CD8-positive, alpha-beta memory T cell (primary cell): ENCODE measurements around the gene INSM1. TPM values are rescaled to one million over a fixed set of nuclear protein-coding genes. Genes with fewer than 3 reads are reported as not detected.

ENCODE experiments used
- CTCF ChIA-PET: fragments of 350-600 bp; sonication (Branson Sonifier 250); formaldehyde crosslinking; loops from one replicate; lab custom pipeline; 2021; ENCODE audit warnings: antibody characterized with exemption; lab: Charles Lee
- POLR2A ChIA-PET: fragments of 350-600 bp; sonication (Branson Sonifier 250); formaldehyde crosslinking; loops from one replicate; lab custom pipeline; 2021; ENCODE audit warnings: antibody characterized with exemption; lab: Charles Lee
- DNase-seq, 5 donors: peaks; one replicate each; pipeline versions ENCODE4 v3.0.0 to v3.0.0-alpha.2; 2020 to 2022; ENCODE audit warnings: mixed read lengths in 1 of 5
- H3K27ac ChIP-seq: one replicate; pipeline ENCODE4 v1.7.0; 2013; ENCODE audit warnings: low read depth, mild to moderate bottlenecking, low read length, moderate library complexity
- H3K27me3 ChIP-seq: 2 replicates; pipeline ENCODE4 v1.7.0; 2013; ENCODE audit warnings: low read length, mild to moderate bottlenecking; ENCODE audit not compliant: insufficient read depth, poor library complexity, severe bottlenecking
- H3K36me3 ChIP-seq: 2 replicates; pipeline ENCODE4 v1.7.0; 2013; ENCODE audit warnings: mild to moderate bottlenecking, low read length, moderate library complexity; ENCODE audit not compliant: insufficient read depth
- H3K4me1 ChIP-seq: 2 replicates; pipeline ENCODE4 v1.7.0; 2013; ENCODE audit warnings: mild to moderate bottlenecking, low read length, moderate library complexity; ENCODE audit not compliant: insufficient read depth
- H3K4me3 ChIP-seq: 2 replicates; pipeline ENCODE4 v1.7.0; 2013; ENCODE audit warnings: mild to moderate bottlenecking, low read length
- H3K9me3 ChIP-seq: 2 replicates; pipeline ENCODE4 v1.7.0; 2013; ENCODE audit warnings: mild to moderate bottlenecking, low read length
- H3K27ac Mint-ChIP-seq, 8 donors: one replicate each; pipeline ENCODE4 v1.8.0; 2020 to 2021; ENCODE audit warnings: mixed read lengths in 8 of 8, mild to moderate bottlenecking in 6 of 8, inconsistent platforms in 3 of 8, moderate library complexity in 3 of 8
- H3K27me3 Mint-ChIP-seq, 2 donors: one replicate each; pipeline ENCODE4 v1.8.0; 2020 to 2021; ENCODE audit warnings: mixed read lengths in 2 of 2, mild to moderate bottlenecking in 1 of 2, moderate library complexity in 1 of 2
- H3K36me3 Mint-ChIP-seq, 3 donors: one replicate each; pipeline ENCODE4 v1.8.0; 2020 to 2021; ENCODE audit warnings: mixed read lengths in 3 of 3, inconsistent platforms in 1 of 3, mild to moderate bottlenecking in 1 of 3
- H3K4me1 Mint-ChIP-seq, 3 donors: one replicate each; pipeline ENCODE4 v1.8.0; 2020 to 2021; ENCODE audit warnings: mixed read lengths in 3 of 3, inconsistent platforms in 1 of 3, mild to moderate bottlenecking in 1 of 3
- H3K4me3 Mint-ChIP-seq, 7 donors: one replicate each; pipeline ENCODE4 v1.8.0; 2020 to 2021; ENCODE audit warnings: mixed read lengths in 7 of 7, mild to moderate bottlenecking in 6 of 7, moderate library complexity in 4 of 7, inconsistent platforms in 2 of 7
- H3K9me3 Mint-ChIP-seq, 5 donors: one replicate each; pipeline ENCODE4 v1.8.0; 2020 to 2022; ENCODE audit warnings: mixed read lengths in 5 of 5, mild to moderate bottlenecking in 3 of 5, moderate library complexity in 2 of 5, inconsistent platforms in 1 of 5
- polyA plus RNA-seq: library from polyadenylated mRNA; unstranded; fragments of 300-500 nt; fragmentation: Illumina TruSeq; gene quantifications from one replicate; pipeline ENCODE4 v1.2.3, GENCODE V29; 2021
- total RNA-seq, 2 experiments: library from RNA; stranded (reverse); gene quantifications; one replicate each; pipeline ENCODE4 v1.2.3, GENCODE V29; 2021

INSM1 gene, protein sequence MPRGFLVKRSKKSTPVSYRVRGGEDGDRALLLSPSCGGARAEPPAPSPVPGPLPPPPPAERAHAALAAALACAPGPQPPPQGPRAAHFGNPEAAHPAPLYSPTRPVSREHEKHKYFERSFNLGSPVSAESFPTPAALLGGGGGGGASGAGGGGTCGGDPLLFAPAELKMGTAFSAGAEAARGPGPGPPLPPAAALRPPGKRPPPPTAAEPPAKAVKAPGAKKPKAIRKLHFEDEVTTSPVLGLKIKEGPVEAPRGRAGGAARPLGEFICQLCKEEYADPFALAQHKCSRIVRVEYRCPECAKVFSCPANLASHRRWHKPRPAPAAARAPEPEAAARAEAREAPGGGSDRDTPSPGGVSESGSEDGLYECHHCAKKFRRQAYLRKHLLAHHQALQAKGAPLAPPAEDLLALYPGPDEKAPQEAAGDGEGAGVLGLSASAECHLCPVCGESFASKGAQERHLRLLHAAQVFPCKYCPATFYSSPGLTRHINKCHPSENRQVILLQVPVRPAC
- total RNA-seq, result 1 to 10 TPM; 7.4 to 7.7 TPM
- polyA plus RNA-seq, result not detected

DNA sequence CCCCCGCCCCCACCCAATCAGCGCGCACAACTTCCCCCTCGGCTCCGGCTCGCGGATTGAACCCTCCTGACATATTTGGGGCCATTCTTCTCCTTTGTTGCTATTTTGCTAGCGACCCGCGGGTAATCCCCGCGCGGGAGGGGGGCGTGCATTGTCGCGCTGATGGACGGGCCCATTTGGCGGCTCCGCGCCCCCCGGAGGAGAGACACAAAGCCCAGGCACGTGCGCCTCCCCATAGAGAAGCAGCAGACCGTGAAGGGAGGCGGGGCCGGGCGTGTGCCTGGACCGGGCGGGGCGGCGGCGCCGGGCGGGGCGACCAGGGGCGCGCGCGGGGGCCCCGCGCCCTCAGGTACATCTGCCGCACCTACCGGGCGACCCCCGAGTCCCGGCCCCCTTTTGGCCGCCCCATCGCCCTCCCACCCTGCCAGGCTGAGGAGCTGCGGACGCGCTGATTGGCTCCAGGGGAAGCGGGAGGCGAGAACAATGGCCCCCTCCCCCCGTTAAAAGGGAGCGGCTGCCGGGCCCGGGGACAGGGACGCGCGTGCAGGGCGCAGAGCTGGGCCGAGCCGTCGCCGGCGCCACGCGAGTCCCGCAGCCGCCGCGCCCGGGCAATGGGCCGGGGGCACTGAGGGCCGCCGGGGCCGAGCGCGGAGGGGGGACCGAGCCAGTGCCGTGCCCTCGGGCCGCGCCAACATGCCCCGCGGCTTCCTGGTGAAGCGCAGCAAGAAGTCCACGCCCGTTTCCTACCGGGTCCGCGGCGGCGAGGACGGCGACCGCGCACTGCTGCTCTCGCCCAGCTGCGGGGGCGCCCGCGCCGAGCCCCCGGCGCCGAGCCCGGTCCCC lies at the start of gene INSM1:
Gene INSM1 (plus strand): TSS at position 530 of the 843 bp plus-strand sequence. CDS start 164 bp downstream, at position 694.
- peaks cover 12 to 34% (median 14%) of the 10 kb centered on the region in 3 donors for H3K4me1 Mint-ChIP-seq
- Histone ChIP-seq H3K9me3 (no peaks in the 10 kb centered on the region), H3K36me3 (no peaks in the 10 kb centered on the region), H3K4me3 (no peak within 1 kb of the TSS), H3K27ac (no peak within 1 kb of the TSS), H3K27me3 (peaks cover 6% of the 10 kb centered on the region), H3K4me1 (no peaks in the 10 kb centered on the region)
- ChIA-PET POLR2A (no interaction called here), CTCF (no interaction called here)
- no peaks in the 10 kb centered on the region for H3K36me3 Mint-ChIP-seq
- no peak for DNase-seq
- H3K27me3 Mint-ChIP-seq, result peaks cover 45 to 63% of the 10 kb centered on the region in 2 donors
- no peaks in the 10 kb centered on the region for H3K9me3 Mint-ChIP-seq
- no peak within 1 kb of the TSS for H3K27ac Mint-ChIP-seq
- H3K4me3 Mint-ChIP-seq, result peak within 1 kb of the TSS in 4 of 7 donors; percentile 41 to 53 (median 49)

DNA sequence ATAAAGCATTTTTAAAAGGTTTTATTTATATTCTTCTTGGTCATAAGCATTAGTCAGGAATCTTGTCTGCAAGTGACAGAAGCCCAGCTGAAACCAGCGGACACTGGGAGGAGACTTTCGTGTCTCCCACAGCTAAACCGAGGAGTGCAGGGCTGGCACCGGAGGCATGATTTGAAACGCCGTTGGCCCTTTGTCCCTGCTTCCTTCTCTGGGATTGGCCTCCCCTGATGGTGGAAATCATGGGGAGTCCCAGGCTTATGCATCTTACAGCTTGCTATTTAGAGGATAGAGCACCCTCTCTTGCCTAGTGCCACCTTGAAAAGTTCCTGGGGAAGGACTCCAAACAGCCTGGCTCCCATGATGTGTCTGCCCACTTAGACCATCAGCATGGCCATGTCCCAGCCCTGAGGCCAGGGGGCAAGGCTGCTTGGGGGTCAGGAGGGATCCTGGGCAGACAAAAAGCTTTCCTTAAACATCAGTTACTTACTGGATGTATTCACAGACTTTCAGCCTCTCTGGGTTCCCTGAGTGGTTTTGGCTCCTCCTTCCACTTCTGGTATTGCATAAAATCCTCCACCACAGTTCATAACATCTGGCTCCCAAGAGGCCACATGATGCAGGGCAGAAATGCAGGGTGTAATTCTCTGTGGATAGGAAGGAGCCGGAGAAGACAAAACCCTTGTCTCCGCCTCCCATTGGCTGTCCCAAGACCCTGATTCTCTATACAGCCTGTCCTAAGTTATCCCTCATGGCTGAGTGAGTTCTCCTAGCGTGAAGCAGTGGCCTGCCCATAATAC lies 49.3 kb upstream of the INSM1 start:
- Mint-ChIP-seq H3K9me3 (peaks cover 0 to 3% (median 0%) of the 10 kb centered on the region in 5 donors), H3K27ac (no peak overlapping the region), H3K27me3 (peaks cover 6 to 9% of the 10 kb centered on the region in 2 donors), H3K4me3 (no peak overlapping the region), H3K4me1 (no peaks in the 10 kb centered on the region), H3K36me3 (no peaks in the 10 kb centered on the region)
- H3K9me3 ChIP-seq, result no peaks in the 10 kb centered on the region
- no peak overlapping the region for H3K27ac ChIP-seq
- ChIA-PET POLR2A (no interaction called here), CTCF (no interaction called here)
- H3K4me3 ChIP-seq, result no peak overlapping the region
- no peaks in the 10 kb centered on the region for H3K4me1 ChIP-seq
- no peaks in the 10 kb centered on the region for H3K36me3 ChIP-seq
- DNase-seq, result no peak
- H3K27me3 ChIP-seq, result no peaks in the 10 kb centered on the region

DNA sequence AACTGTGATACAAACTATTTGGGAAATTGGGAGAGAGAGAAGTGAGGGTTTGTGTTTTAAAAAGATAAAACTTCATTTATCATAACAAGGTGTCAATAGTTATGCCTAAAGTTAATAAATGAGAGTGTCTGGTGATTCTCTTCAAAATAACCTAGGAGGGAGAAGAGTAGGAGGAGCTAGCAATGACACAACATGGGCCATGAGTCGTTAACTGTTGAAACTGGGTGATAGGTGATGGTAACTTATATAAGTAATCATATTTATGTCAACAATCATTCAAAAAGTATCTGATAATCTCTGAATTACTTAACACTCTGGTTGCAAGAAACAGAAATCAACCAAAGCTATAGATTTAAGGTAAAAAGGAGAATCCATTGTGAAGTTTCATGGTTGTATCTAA lies 46.8 kb upstream of the INSM1 start:
- H3K4me3 Mint-ChIP-seq, result no peak overlapping the region
- H3K36me3 Mint-ChIP-seq, result no peaks in the 10 kb centered on the region
- H3K27me3 ChIP-seq, result no peaks in the 10 kb centered on the region
- no peaks in the 10 kb centered on the region for H3K36me3 ChIP-seq
- H3K27me3 Mint-ChIP-seq, result peaks cover 6 to 9% of the 10 kb centered on the region in 2 donors
- H3K9me3 Mint-ChIP-seq, result peaks cover 0 to 3% (median 2%) of the 10 kb centered on the region in 5 donors
- H3K27ac ChIP-seq, result no peak overlapping the region
- no peaks in the 10 kb centered on the region for H3K9me3 ChIP-seq
- H3K27ac Mint-ChIP-seq, result no peak overlapping the region
- no peaks in the 10 kb centered on the region for H3K4me1 ChIP-seq
- H3K4me1 Mint-ChIP-seq, result no peaks in the 10 kb centered on the region
- POLR2A ChIA-PET, result interaction anchor here (0.5 kb wide), 1 partner anchor 295 kb away, joined by 3 read pairs; no protein-coding TSS in a partner anchor
- no peak for DNase-seq
- H3K4me3 ChIP-seq, result no peak overlapping the region
- CTCF ChIA-PET, result no interaction called here

DNA sequence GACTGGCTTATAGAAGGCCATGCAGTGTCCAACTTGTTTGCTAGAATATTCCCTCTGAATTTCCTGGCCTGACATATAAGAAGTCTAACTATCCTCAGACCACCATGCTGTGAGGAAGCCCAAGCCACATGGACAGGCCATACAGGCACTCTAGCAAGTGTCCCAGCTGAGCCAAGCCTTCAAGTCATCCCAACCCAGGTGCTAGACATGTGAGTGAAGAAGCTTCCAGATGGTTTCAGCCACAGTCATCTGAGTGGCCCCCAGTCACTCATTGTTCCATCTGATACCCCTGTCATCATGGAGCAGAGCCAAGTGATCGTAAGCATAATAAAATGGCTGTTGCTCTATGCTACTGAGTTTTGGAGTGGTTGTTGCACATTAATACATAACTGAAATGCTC lies 46.0 kb upstream of the INSM1 start:
- H3K9me3 ChIP-seq, result no peaks in the 10 kb centered on the region
- no peak overlapping the region for H3K4me3 Mint-ChIP-seq
- no peaks in the 10 kb centered on the region for H3K4me1 Mint-ChIP-seq
- H3K27ac ChIP-seq, result no peak overlapping the region
- H3K36me3 Mint-ChIP-seq, result no peaks in the 10 kb centered on the region
- H3K27me3 ChIP-seq, result no peaks in the 10 kb centered on the region
- POLR2A ChIA-PET, result interaction anchor here (0.5 kb wide), 1 partner anchor 295 kb away, joined by 3 read pairs; no protein-coding TSS in a partner anchor
- H3K36me3 ChIP-seq, result no peaks in the 10 kb centered on the region
- H3K4me3 ChIP-seq, result no peak overlapping the region
- CTCF ChIA-PET, result no interaction called here
- H3K4me1 ChIP-seq, result no peaks in the 10 kb centered on the region
- no peak overlapping the region for H3K27ac Mint-ChIP-seq
- peaks cover 6 to 9% of the 10 kb centered on the region in 2 donors for H3K27me3 Mint-ChIP-seq
- DNase-seq, result no peak
- peaks cover 0 to 3% (median 2%) of the 10 kb centered on the region in 5 donors for H3K9me3 Mint-ChIP-seq

DNA sequence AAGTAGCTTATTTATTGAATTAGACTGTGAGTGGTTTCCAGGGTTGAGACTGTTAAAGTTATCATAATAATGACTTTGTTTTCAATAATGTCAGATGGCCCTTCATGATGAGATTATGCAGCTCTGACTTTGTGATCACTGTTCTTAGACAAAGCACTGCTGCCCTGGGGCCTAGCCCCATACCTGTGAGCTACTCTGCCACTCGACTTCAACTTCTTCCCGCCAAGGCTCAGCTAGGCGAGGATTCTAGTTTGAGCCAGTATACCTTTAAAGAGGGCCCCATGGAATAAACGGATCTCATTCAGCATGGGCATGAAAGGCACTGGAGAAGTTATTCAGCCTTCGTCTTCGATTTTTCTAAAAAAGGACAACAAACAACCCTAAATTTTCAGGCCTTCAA lies 45.0 kb upstream of the INSM1 start:
- Mint-ChIP-seq H3K27ac (no peak overlapping the region), H3K4me1 (no peaks in the 10 kb centered on the region), H3K4me3 (no peak overlapping the region), H3K36me3 (no peaks in the 10 kb centered on the region), H3K9me3 (peaks cover 0 to 3% (median 0%) of the 10 kb centered on the region in 5 donors), H3K27me3 (peaks cover 4 to 5% of the 10 kb centered on the region in 2 donors)
- no peaks in the 10 kb centered on the region for H3K36me3 ChIP-seq
- ChIA-PET CTCF (no interaction called here), POLR2A (no interaction called here)
- no peaks in the 10 kb centered on the region for H3K9me3 ChIP-seq
- no peaks in the 10 kb centered on the region for H3K27me3 ChIP-seq
- DNase-seq, result no peak
- no peak overlapping the region for H3K27ac ChIP-seq
- no peak overlapping the region for H3K4me3 ChIP-seq
- no peaks in the 10 kb centered on the region for H3K4me1 ChIP-seq

DNA sequence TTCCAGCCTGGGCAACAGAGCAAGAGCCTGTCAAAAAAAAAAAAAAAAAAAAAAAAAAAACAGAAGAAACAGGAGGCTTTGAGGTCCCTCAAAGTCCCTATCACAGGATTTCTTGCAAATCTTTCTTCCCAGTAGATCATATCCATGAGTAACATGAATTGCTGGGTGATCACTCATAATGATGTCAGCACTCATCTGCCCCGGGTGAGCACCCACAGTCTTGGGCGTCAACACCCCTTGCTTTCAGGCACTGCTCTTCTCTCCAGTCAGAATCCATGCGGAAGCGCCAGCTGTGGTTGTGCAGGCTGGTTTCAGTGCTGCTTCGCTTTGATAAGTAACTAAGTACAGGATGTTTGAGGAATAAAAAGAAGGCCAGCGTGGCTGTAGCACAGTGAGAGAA lies 40.2 kb upstream of the INSM1 start:
- H3K27me3 ChIP-seq, result no peaks in the 10 kb centered on the region
- H3K4me1 ChIP-seq, result no peaks in the 10 kb centered on the region
- no peaks in the 10 kb centered on the region for H3K9me3 ChIP-seq
- peaks cover 14 to 16% of the 10 kb centered on the region in 2 donors for H3K27me3 Mint-ChIP-seq
- H3K4me1 Mint-ChIP-seq, result no peaks in the 10 kb centered on the region
- H3K9me3 Mint-ChIP-seq, result peaks cover 0 to 3% (median 0%) of the 10 kb centered on the region in 5 donors
- POLR2A ChIA-PET, result no interaction called here
- H3K27ac ChIP-seq, result no peak overlapping the region
- no peak overlapping the region for H3K4me3 ChIP-seq
- H3K36me3 Mint-ChIP-seq, result no peaks in the 10 kb centered on the region
- CTCF ChIA-PET, result no interaction called here
- no peaks in the 10 kb centered on the region for H3K36me3 ChIP-seq
- DNase-seq, result no peak
- H3K27ac Mint-ChIP-seq, result peak overlapping the region in 1 of 8 donors; percentile 15
- H3K4me3 Mint-ChIP-seq, result no peak overlapping the region

DNA sequence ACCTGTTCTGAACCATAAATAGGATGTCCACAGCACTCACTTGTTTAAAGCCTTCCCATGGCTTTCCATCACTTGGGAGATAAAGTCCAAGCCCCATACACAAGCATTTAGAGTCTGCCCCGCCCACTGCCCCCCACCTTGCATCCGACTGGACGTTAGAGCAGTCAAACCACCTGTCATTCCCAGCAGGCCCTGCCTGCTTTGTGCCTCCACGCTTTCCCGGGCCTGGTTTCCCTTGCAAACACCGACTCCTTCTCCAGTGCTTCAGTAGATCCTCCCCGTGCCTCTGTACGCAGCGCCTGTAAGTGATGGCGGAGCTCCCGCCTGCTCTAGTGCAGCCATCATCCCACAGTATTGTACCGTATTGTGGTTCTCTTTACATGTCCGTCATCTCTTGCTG lies 38.3 kb upstream of the INSM1 start:
- Mint-ChIP-seq H3K4me1 (no peaks in the 10 kb centered on the region), H3K4me3 (peak overlapping the region in 1 of 7 donors; percentile 23), H3K27ac (no peak overlapping the region), H3K27me3 (peaks cover 18 to 23% of the 10 kb centered on the region in 2 donors), H3K36me3 (no peaks in the 10 kb centered on the region), H3K9me3 (peaks cover 0 to 3% (median 0%) of the 10 kb centered on the region in 5 donors)
- Histone ChIP-seq H3K4me3 (no peak overlapping the region), H3K9me3 (no peaks in the 10 kb centered on the region), H3K36me3 (no peaks in the 10 kb centered on the region), H3K4me1 (no peaks in the 10 kb centered on the region), H3K27ac (no peak overlapping the region), H3K27me3 (no peaks in the 10 kb centered on the region)
- DNase-seq, result no peak
- POLR2A ChIA-PET, result no interaction called here
- CTCF ChIA-PET, result no interaction called here
